Inflammatory macrophage treated with lipopolysaccharide for 1 hour (primary cell): Measurements from ENCODE around the gene CACNA2D2.

ENCODE experiments used
- DNase-seq, 2 donors: peaks; one replicate each; pipeline ENCODE4 v3.0.0-alpha.2; 2020 to 2022

The CACNA2D2 gene

DNA sequence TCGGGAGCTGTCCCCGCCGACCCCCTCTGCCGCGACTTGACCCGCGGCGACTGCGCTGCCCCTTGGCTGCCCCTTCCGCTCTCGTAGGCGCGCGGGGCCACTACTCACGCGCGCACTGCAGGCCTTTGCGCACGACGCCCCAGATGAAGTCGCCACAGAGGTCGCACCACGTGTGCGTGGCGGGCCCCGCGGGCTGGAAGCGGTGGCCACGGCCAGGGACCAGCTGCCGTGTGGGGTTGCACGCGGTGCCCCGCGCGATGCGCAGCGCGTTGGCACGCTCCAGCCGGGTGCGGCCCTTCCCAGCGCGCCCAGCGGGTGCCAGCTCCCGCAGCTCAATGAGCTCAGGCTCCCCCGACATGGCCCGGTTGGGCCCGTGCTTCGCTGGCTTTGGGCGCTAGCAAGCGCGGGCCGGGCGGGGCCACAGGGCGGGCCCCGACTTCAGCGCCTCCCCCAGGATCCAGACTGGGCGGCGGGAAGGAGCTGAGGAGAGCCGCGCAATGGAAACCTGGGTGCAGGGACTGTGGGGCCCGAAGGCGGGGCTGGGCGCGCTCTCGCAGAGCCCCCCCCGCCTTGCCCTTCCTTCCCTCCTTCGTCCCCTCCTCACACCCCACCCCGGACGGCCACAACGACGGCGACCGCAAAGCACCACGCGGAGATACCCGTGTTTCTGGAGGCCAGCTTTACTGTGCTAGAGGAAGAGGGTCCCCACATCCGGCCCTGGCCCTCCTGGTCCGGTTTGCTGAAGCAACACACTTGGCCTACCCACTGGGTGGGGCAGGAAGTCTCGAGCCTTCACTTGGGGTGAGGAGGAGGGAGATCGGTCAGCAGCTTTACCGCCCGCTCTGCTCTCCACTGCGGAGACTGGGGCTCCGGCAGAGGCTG lies 162.7 kb downstream of the CACNA2D2 start, which contains the start of gene RASSF1:
RASSF1 (minus strand) TSS at position 389 of the 882 bp plus-strand sequence; CDS start at position 358, 31 bp downstream.
- peak; percentile 57 to 72 for DNase-seq

DNA sequence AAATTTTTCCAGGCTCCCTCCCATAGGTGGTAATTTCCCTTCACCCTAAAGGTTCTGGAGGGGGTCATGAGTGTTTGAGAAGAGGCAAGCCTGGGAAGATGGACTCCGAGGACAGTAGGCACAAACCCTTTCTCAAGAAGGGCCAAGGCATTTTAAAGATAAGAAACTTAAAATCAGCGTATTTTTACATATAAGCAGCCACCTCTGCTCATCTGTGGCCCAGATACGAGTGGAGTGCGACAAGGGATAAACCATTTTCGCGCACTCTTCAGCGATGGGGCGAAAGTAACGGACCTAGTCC lies 163.3 kb downstream of the CACNA2D2 start:
- DNase-seq = no peak

DNA sequence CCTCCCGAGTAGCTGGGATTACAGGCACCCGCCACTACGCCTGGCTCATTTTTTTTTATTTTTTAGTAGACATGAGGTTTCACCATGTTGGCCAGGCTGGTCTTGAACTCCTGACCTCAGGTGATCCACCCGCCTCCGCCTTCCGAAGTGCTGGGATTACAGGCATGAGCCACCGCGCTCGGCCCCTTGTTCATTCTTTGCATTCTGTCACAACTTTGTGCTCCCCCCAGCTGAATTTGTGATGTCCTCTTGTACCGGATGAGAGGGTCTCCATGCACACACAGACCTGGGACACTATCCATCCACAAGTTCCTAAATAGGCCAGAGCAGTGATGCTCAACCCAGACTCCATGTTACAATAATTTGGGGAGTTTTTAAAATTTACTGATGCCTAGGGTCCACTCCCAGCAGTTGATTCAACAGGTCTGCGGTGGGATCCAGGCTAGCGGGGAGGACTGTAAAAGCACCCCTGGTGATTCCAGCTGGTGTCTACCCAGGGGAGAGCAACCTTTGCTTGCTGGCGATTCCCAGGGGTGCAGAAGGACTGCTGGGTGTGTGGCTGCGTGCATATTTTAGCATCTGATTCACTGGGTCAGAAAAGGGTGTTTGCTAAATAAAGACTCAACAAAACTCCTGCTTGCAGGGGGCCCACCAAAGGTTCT lies 163.8 kb downstream of the CACNA2D2 start:
- DNase-seq = no peak

DNA sequence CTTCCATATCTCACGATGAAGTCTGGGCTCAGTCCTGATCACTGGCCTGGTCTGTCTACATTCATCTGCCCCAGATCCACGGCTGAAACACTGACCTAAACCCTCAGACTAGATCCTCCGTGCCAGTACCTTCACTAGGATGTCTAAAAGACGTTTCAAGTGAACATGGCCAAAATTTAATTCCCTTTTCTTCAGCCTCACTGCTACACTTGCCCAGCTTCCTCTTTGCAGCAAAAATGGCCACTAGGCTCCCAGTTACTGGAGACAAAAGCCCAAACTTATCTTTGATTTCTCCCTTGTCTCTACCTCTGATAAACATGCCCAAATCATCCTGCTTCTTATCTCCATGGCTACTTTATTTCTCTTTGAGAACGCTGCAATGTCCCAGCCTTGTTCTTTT lies 164.5 kb downstream of the CACNA2D2 start:
- DNase-seq = peak in 1 of 2 donors; percentile 56

DNA sequence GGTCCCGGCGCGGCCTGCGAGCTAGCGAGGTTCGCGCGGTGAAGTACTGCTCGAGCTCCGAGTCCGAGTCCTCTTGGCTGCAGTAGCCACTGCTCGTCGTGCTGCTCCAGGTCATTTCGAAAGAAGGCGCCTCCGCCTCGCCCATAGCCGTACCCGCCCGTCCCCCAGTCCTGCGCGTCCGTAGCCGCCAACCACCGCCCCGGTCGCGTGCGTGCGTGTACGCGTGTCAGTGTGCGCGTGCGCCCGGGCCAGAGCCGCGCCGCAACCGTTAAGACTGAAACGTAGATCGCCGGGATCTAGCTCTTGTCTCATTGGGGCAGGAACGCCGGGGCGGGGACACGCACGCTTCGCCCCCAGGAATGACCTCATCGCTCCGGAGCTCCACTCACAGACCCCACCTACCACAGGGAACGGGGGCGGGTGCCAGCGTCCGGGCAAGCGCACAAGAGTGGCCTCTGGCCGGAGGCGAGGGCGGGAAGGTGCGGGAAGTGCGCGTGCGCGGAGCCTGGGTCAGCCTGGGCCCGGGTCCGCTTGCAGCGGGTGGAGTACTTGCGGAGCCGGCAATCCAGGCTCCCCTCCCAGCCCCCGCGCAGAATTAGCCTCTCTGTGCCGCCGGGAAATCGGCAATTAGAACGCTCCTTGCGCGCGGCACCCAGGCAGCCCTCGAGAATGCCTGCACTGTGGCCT lies 166.1 kb downstream of the CACNA2D2 start:
- DNase-seq = peak; percentile 99

DNA sequence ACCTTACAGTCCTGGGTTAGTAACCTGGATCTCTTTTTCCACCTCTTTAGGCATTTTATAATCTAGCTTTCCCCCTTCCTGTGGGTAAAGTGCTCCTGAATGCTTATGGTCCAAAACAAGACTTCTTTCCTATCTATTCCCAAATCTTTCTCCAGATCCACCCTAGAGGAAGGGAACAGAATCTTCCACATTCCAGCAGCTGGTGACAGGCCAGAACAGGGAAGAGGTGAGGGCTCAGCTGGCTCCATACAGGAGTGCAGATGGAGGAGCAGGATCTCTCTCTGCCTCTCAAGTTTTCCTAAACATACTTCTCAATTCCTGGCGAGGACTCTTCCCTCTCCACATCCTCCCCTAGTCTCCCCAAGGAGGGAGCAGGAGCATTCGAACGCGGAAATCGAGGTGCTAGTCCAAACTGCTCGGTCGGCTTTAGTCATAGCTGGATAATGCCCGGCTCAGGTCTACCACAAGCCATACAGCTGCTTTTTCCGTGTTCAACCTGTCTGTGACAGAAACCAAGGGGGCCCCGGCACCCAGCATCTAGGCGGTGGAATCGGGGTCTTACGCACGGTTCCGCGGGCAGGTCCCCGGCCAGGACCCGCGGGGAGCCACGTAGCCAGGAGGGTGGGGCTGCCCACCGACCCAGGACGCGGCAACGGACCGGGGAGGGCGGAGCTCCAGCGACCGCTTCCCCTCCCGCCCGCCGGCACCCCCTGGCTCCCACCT lies 166.8 kb downstream of the CACNA2D2 start:
- DNase-seq = no peak

DNA sequence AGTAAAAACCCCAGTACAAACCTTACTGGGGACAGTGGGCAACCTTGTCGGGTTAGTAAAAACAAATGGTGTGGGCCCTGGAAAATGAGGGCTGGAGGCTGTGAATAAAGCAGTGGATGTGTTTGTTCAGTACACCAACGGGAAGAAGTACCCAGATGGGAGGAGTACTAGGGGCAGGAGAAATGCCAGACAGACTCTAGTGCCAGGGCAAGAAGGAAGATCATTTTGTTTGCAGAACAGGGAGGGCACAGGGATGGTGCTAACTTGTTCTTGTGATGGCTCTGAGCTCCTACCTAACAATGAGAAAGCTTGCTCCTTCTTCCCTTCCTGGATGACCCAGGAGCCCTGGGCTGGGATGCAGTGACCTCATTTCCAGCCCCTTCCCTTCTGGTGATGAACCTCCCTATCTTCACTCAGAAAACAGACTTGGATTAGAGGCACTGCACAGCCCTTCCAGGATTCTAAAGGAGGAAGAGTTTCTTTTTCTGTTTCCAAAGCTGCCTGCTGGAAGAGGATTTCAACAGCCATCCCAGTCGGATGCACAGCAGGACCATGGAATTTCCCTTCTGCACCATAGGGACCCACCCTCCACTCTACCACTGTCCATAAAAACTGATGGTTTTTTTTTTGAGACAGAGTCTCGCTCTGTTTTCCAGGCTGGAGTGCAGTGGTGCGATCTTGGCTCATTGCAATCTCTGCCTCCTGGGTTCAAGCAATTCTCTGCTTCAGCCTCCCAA lies 168.9 kb downstream of the CACNA2D2 start:
- no peak for DNase-seq

DNA sequence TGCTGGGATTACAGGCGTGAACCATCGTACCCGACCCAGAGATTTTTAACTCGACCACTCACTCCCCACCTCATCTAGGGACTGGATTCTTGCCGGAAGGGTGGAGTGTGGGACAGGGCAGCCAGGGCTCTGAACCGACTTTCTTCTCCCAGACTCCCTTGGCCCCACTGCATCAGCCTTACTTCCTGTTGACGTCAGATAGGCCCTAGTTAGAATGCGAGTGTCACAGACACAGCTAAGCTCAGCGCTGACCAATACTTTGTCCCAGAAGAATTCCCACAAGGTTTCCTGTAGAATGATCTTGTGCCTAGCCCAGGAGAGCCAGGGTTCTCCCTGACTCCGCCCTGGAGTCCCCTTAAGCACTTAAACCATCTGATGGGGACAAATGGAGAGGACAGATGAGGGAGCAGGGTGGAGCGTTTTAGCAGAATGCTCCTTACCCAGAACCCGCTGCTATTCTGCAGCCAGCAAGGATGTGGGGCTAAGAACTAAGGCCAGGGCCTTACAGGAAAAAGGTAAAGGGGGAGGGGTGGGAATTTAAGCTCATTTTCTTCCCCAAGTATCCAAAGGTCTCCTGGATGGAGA lies 169.6 kb downstream of the CACNA2D2 start:
- no peak for DNase-seq

DNA sequence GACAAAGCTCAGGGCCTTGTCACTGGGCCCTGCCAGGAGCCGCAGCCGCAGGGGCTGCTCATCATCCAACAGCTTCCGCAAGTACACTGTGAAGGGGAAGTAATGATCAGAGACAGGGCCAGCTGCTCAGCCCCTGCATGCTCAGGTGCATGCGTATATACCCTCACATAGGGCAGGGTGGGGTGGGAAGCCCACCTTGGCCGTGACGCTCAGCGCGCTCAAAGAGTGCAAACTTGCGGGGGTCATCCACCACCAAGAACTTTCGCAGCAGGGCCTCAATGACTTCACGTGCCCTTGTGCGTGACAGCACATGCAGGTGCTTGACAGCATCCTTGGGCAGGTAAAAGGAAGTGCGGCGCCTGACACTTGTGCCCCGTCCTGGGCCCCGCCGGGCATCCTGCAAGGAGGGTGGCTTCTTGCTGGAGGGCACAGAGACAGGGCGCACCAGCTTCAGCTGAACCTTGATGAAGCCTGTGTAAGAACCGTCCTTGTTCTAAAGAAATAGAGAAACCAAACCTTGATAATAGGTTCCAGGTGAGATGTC lies 172.0 kb downstream of the CACNA2D2 start:
- no peak for DNase-seq

DNA sequence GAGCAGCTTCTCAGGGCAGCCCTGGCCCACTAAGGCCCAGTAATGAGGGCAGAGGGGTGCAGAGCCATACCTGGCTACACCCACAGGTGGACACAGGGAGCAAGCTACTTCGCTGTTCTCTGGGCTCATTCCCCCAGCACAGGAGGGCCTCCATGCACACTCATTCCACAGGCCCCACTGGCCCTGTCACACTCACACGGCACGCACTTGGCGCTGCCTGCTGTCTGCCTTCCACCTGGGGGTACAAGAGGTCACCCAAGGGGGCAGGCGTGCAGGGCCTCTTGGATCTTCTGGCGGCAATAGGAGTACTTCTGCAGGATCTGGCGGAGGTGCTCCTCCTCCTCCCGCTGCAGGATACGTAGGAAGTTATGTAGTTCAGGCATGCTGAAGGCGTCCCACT lies 173.1 kb downstream of the CACNA2D2 start:
- no peak for DNase-seq

DNA sequence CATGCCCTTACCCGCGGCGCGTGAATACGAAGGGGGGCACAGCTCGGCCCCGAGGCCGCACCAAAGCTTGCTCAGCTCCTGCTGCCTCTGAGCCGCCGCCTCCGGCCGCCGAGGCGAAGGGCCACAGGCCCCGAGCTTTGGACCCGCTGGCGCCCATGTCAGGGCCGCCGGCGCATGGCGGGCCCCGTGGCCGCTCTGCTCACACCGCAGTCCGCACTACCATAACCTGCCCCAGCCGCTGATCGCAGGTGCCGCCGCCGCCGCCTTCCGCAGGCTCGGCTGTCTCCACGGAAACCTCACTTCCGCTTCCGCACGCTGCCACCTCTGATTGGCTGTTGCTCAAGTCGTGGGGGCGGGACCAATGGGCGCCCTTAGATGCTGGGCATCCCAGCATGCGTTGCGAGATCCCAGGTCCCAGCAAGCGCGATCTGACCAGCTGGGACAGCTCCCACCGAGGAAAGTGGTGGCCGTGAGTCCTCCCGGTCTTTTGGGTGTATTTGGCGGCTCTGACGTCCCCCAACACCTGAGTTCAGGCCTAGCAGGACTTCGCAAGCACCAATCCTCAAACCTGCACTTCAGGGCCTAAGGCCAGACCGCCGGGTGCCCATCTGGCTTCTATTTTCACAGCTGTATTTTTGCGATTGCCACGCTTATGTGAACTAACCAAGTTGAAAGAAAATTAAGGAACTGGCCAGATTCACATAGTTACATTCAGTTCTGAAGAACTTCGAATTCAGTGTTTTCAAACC lies 175.3 kb downstream of the CACNA2D2 start, which contains the start of gene TUSC2:
TUSC2 (minus strand) TSS at position 281 of the 749 bp plus-strand sequence; CDS start at position 157, 124 bp downstream.
- DNase-seq = peak; percentile 95 to 97

DNA sequence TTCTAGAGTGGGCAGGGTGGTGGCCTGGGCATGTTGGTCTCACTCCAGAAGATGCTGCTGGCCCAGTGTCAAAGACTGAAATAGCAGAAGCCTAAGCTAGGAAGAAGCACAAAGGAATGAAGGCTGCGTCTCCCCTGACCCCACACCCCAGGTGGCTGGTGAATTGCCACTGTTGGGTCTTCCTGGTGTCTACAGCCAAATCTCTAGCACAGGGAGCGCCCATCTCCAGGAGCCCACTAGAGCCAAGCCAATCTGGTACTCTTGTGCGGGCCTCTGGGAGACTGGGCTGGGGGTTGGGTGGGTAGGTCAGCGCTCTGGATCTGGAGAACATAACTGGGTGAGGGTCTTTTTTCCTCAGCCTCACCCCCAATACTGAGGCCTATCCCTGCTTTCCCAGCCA lies 176.3 kb downstream of the CACNA2D2 start:
- no peak for DNase-seq

DNA sequence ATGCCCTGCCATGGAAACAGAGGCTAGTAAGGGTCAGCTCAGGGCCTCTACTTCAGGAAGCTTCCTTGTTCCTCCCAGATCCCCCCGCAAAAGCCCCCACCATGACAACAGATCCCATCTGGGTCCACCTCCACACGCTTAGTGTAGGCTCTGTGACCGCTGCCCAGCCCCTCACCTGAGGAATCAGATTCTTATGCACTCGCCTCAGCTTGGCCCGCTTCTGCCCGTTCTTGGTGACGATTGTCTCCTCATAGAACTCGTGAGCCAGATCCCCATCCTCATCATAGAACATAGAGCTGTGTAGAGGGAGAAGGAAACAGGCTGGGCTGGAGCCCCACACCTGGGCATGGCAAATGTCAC lies 177.3 kb downstream of the CACNA2D2 start:
- no peak for DNase-seq

DNA sequence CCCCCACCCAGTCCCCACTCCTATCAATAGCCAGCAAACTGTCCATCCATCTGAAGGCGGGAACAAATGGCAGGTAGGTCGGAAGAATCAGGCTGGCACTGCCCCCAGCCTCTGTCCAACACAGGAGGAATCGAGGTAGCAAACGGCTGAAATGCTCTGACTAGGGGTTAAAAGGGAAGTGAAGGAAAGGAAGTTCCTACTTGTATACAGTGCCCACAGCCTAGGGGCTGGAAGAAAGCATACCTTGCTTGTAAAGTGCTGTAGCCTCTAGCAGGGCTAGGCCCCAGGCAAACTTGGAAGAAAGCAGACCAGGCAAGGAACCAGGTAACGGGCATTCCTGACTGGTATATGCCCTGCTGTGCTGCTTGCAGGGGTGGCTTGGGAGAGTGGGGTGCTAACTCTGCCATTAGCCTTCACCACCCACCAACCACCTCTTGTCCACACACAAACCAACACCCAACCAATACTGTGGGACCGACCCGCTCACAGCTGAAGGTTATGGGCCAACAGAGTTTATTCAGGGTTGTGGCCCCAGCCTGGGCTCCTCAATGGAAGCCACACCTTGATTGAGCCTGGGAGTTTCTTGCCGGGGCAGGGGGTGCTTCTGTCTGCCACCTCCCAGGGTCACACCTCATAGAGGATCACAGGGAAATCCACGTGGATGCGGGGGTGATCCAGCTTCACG lies 177.8 kb downstream of the CACNA2D2 start:
- DNase-seq = no peak

DNA sequence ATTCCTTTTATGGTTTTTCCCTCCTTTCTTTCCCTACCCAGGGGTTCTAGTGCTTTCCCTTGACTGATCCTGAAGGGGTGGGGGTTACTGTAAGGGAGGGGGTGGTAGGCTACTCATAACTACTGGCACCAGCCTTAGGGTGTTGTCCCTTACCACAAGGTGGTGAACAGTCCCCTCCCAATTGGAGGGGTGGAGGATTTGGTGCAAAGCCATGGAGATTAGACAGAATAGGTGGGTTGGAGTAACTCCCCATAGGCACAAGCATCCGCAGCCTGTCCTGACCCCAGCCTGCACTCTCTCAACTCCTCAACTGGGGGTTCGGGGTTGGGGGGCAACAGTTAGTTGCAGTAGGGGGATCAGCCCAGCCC lies 178.3 kb downstream of the CACNA2D2 start:
- no peak for DNase-seq

DNA sequence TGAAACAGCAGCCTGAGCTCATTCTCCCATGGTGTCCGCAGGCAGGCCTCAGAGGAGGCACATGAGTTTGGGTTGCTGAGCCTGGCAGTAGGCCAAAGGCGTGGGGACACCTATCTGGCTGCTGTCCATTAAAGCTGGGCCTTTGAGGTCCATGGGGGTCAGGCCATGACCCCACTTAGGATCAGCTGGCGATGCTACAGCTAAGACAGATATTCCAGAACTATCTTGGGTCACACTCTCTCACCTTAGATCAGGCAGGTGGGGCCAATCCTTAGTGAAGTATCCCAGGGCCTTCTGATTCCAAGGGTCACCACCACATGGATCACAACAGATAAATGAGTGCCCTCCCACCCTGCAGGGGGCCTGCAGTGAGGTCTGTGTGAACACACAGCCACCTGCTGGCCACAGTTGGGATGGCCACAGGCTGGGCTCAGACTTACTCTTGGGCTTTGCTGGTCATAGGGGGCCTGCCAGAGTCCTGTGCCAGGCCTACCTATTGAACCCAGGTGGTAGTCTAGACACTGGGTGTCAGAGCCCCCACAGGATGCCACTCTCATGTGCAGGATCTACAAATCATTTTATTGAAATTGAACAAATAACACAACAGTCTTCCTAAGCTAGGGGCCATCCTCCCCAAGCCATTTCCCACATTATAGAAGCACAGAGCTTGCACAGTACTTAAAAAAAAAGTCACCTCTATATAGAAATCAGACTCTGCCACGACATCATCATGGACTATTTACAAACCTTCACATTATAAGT lies 178.9 kb downstream of the CACNA2D2 start:
- peak; percentile 32 to 62 for DNase-seq

DNA sequence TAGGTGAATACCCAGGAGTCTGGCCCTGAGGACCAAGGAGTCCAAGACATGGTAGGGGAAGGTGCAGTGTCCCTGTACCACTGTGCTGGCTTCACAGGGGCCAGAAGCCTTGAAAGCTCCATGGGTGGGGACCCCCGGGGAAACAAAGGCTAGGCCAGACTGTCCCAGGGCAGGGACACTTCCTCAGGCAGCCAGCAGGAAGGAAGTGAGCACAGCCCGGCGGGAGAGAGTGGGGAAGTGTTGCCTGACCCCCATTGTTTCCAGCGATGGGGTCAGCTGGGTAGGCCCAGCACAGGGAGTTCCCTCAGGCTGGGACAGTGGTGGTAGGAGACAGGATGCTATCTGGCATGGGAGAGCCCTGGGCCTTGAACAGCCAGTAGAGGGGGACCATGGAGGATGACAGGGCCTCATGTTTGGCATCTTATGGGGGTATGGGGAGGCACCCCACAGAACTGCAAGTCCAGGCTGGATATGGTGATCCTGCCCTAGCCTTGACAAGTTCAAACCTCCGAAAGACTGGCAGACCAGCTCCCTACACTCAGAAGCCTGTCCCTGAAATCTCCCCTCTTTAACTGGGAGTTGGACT lies 179.7 kb downstream of the CACNA2D2 start:
- DNase-seq = peak in 1 of 2 donors; percentile 18

DNA sequence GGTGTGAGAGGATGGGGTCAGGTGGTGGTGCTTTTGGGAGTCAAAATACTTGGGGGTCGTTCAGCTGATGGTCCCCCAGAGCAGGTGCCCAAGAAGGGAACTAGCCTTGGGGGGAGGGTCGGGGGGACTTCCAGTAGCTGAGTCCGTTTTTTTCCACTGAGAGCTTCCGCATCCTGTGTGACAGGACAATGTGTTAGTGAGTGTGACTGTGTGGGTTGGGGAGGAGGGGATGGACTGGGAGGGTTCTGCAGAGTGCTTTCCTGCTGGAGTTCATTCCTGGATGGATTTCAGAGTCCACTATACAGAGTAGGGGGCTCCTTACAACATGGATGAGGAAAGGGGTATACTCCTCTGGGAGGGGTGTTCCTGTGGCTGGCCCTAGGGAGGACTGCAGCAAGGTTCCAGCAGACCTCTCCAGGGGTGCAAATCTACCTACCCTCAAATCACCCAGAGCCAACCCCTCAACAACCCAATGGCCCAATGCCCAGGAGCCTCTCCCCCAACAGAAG lies 180.3 kb downstream of the CACNA2D2 start:
- DNase-seq = peak; percentile 37 to 59
